Globus pallidus (tissue), 1 donor: ENCODE measurements around the gene FOXL2.

Experiments used
- DNase-seq: peaks from one replicate; pipeline ENCODE4 v3.0.0-alpha.2; 2015; ENCODE audit warnings: low spot score

Gene FOXL2

DNA sequence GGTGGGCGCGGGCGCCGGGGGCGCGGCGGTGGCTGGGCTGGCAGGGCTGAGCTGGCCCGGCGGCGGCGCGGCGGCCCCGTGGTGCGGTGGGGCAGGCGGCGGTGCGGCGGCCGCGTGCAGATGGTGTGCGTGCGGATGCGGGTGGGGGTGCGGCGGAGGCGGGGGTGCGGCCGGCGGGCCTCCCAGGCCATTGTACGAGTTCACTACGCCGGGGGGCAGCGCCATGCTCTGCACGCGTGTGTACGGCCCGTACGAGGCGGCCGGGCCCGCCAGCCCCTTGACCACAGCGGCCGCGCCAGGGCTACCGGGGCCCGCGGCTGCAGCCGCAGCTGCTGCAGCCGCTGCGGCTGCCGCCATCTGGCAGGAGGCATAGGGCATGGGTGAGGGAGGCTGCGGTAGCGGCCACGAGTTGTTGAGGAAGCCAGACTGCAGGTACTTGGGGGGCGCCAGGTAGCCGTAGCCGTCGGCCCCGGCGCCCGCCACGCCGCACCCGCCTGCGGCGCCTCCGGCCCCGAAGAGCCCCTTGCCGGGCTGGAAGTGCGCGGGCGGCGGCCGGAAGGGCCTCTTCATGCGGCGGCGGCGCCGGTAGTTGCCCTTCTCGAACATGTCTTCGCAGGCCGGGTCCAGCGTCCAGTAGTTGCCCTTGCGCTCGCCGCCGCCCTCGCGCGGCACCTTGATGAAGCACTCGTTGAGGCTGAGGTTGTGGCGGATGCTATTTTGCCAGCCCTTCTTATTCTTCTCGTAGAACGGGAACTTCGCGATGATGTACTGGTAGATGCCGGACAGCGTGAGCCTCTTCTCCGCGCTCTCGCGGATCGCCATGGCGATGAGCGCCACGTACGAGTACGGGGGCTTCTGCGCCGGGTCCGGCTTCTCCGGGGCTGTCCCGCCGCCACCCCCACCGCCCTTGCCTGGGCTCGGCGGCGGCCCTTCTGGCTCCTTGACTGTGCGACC, 951 bp downstream of the FOXL2 start:
- no peak for DNase-seq

DNA sequence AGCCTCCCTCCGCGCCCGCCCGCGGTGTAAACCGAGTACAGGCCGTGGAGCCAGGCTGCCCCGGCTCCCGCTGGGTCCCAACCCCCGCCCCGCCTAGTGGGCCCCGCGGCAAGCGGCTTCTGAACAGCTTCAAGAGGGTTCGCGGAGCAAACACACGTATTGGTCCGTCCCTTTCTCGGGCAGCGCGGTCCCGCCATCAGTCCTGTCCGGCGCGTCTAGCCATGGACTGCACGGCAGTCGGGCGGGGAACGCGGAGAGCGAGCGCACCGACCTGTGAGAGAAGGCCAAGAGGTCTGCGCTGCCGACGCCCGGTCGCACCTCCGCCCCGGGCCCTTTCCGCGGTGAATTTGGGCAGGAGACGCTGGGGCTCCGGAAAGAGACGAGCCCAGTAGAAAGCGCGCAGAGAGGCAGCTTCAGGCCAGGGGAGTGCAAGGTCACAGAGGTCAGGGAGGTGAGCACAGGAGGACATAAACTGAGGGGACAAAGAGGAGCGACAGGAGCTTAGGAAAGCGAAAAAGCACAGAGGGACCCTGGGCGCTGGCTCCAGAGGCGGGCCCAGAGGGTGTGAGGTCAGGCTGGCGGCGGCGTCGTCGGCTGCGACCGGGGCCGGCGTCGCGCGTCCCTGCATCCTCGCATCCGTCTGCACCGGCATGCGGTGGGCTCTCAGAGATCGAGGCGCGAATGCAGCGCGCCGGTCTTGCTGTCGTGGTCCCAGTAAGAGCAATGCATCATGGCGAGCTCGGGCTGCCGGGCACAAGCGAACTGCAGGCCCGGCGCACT, 1.8 kb downstream of the FOXL2 start:
- no peak for DNase-seq

DNA sequence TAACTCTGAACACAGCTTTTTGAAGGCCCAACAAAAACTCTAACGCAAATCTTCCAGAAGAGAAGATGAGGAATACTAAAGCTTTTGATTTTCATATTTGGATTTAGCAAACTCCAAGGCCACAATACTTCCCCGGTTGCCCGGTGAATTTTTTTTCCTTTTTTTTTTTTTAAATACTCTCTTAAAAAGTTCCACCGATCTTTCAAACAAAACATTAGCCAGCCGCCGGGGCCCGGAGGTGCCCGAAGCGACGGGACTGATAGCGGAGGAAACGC, 2.3 kb downstream of the FOXL2 start:
- no peak for DNase-seq

DNA sequence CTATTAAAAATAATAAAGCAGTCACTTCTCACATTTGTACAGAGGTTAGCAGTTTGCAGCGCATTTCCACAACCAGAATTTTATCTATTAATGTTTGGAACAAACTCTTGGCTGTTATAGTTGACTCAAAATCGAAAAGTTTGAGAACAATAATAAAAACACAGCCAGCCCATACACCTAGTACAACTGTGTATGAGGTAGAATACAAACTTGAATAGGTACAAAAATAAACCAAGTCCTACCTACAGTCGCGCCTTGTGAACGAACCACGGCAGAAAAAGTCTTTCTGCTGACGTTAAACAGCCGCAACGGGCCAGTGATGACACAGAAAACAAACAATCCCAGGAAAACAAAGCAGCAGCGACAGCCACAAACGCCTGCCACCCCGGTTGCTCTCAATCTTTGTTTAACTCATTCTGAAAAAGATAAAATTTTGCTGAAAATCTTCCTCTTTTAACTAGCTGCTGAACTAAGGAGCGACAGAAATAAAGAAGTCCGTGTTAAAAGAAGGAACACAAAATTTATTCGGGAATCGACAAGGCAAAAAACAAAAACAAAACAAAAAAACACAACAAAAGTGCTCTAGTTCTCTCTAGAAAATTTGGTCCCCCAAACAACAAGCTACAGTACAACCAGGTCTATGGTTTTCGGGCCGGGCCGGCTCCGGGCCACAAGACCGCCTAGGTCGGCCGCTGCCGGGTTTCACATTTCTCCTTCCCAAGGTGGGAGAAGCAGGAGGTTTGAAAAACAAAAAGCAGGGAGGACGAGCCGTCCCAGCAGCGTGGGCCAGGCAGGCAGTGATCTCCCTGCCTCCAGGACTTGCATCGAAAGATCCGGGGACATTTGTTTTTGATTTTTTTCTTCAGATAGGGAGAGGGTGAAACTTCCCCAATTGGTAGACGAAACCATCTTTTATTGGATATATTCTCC, 2.9 kb downstream of the FOXL2 start:
- DNase-seq: no peak

DNA sequence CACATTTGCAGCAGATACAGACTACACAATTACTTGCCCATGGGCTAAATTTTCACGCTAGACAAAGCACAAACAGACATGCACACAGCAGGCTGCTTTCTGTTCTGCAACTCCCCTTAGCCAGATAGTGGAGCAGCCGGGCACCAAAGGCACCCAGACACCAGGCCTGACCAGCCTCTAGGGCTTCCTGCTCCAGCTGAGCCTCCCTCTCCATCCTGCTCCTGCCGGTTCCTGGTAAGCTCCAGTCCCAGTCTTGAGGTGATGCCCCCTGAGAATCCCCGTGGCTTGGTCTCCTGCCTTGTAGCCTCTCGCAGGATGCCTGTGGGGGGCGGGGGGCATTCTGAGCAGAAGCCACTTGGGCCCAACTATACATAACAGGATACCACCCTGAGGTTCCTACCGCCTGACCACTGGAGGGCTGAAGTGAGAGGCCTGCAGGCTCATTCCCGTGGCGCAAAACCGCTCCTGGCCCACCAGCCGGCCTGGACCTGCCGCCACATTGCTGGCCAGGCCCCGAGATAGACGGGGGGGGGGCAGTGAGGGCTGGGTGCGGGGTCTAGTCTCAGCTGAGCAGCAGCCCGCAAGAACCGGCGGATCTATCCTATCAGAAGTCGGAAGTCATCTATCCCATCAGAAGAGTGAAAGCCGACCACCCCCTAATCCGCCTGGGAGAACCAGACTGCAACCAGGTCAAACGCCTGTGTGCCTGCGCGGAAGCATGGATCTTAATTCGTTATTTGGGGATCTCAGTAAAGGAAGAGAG, 3.9 kb downstream of the FOXL2 start:
- DNase-seq: no peak

DNA sequence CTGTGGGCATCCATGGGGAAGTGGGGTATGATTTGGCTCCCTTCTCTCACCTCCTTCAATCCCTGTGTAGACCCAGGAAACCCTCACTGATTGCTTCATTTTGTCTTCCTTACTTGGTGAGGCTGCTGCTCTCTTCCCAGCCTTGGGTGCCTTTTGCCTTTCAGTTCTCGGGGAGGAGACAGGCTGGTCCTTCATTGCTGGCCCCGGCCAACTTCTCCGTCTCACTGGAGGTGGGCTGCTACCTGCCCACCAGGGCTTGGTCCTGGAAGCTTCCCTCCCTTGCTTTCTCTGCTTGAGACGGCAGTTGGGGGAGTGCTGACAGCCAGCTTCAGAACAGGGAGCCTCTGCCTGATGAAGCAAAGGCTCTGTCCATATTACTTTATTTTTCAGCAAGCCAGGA, 4.7 kb downstream of the FOXL2 start:
- no peak for DNase-seq

DNA sequence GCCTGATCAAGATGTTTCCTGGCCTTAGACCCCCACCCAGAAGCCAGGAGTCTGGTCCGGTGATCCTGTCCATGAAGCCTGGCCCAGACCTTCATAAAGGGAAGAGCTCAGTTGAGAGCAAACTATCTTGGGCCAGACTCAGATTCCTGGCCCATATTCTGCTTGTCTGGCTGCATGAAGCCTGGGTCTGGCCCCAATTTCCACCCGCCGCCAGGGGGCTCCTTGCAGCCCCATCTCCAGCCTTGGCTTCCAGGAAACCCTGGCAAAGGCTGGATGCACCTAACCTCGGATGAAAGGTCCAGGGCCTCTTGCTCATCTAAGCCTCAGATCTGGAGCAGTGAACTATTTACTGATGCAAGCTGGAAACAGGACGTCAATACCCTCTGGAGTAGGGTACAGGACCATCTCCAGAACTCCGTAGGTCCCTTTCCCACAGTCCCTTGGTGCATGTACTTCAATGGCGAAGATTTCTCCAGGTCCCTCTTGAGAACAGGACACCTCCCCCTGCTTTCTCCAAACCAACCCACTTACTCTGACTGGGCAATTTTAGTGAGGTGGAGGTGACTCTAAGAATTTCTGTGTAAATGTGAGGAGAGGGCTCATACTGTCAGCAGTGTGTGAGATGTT, 5.6 kb downstream of the FOXL2 start:
- DNase-seq: no peak

DNA sequence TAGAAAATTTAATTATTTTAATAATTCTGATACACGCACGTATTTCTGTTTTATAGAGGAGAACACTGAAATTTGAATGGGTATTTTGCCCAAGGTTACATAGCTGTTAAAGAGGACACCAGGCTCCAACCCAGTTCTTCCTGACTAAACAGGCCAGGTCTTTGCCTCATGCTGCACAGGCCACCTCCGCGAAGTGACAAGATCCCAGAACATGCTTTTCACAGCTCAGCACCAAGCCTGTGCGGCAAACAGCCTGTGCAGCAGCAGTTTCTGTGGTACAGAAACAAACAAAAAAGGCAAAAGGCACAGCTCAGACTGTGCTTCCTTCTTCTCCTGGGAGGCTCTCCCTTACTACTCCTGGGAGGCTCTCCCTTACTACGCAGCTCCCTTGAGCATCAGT, 6.5 kb downstream of the FOXL2 start:
- DNase-seq: no peak

DNA sequence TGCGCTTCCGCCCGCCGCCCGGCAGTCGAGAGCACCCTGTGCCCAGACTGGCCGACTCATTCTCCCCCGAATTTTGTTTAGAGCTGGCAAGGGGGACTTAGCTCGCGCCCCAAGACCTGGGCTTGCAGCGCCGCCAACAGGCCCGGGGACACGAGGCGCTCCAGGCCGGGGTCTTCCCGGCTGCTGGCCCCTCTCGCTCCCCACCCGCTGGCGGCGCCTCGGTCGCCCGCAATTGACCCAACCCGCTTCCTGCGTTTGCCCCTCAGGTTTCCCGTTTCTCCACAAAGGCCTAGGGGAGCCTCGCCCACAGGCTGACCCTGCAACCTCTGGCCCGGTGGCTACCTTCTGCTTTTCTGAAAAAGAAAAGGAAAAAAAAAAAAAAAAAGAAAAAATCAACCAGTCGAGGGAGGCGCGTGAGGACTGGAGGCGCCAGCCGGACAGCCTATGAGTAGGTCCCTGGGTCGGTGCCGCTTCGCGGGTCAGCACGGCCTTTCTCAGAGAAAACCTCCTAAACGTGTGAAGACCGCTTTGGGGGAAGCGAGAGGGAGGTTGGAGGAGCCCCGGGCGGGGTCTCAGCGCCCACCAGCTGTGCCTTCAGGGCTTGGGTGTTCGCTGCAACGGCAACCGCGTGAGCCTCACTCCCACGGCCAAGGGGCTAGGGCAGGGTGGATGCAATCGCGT, 7.2 kb downstream of the FOXL2 start:
- no peak for DNase-seq

DNA sequence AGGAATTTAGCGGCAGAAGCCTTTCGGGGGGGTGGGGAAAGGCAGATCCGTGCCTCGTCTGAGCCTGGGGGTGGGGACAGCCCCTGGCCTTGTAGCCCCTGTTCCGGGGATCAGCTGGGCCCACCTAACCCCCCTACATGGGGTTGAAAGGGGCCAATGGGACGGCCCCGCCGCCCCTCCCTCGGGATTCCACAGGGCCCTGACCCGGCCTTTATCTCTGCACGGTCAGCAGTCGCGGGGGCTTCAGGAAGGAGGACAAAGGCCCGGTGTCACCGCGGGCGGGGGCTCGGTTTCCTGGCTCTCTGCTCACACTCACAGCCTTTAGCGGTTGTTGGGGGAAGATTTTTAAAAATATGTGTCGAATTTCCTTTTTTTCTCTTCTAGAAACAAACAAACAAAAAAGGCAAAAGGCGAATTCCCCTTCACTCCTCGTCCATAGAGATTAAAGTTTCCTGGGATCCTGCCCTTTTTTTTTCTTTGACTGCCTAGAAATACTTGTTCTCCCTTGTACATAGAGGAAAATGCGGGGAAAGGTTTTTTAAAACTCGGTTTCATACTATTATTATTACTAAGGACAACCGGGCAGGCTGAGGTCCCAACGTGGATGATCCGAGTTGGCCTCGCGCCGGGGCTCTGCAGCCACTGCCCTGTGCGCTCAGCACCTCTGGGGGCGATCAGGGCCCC, 7.9 kb downstream of the FOXL2 start:
- DNase-seq: no peak

DNA sequence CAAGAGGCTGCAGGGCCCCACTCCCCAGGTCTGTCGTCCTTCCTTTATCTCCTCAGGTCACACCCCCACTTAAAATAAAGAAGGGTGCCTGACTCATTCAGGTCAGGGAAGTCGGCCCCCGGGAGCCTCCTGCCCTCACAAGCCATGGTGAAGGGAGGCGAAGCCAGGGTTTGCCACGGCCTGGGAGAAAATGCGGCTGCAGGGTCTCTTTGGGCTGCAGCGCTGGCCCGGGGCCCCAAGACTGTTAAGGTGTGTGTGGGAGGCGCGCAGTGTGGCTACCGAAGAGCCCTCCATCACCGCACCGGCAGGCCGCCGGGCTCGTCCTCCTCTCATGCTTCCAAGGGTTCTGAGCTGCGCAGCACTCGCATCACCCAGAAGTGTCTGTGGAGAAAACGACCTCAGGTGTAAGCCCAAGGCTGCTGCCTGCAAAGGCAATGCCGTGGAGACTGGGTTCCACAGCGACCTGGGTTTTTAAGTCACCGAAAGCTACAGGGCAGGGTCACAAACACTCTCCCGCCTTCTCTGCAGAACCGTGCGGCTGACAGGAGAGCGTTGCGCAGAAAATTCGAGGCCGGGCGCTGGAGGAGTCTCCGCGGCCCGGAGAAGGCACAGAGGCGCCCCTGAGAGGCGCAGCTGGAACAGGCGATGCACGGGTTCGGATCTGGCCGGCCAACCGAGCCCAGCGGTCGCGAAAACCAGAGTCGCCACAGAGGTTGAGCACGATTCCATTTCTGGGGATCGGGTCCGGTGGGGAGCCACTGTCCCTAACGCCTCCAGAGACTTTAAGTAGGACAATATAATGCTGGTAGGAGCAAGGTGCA, 8.7 kb downstream of the FOXL2 start:
- no peak for DNase-seq

DNA sequence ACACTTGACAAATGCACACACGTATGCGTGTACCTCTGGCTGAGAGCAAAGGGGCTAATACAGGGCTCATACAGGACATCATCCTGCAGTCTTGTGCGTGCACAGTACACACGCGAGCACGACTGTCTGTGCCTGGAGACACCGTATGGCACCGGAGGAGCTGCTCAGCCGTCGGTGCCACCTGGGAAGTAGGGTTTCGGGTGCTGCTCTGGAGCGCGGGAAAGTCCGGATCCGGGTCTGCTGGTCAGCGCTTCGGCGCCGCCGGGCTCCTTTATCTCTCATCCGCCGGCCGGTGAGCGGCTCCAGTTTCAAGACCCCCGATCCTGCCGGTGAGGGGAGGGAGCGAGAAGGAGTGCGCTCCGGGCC, 9.3 kb downstream of the FOXL2 start:
- no peak for DNase-seq

DNA sequence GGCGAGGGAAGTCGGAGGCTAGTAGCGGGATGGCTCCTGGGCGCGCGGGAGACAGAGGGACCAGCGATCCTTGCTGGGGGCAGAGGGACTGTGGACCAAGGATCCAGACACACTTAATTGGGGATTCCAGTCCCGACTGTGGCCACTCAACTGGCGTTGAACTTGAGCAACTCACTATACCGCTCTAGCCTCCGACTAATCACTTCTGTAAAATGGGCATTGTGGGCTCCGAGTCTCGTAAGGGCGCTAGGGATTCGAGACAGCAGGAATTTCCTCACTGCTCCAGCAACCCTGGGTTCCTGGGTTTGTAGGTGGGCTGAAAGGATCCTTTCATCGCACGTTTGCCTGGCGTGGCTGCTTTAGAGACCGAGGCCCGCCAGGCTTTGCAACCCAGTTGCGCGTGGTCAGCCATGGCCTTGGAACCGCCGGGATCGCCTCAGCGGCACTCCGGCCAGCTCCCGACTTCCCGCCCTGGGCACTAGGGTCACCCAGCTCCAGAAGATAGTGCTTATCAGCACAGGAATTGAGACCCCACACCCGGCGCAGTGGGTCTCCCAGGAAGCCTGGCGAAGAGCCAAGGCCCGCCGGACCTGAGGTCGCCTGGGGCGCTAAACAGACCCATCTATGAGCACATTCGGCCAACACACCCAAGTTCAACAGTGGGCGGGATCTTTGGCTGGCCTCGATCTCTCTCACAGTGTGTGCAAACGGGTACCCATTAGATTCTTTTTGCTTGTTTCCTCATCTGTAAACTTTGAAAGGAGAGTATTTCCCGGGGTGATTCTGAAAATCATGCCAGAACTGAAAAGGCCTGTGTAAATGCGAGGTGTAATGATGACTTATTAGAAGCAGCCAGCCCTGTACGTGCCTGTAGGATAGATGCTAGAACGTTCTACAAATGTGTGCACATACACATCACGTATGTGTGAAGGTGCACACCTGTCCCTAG, 9.9 kb downstream of the FOXL2 start:
- no peak for DNase-seq

DNA sequence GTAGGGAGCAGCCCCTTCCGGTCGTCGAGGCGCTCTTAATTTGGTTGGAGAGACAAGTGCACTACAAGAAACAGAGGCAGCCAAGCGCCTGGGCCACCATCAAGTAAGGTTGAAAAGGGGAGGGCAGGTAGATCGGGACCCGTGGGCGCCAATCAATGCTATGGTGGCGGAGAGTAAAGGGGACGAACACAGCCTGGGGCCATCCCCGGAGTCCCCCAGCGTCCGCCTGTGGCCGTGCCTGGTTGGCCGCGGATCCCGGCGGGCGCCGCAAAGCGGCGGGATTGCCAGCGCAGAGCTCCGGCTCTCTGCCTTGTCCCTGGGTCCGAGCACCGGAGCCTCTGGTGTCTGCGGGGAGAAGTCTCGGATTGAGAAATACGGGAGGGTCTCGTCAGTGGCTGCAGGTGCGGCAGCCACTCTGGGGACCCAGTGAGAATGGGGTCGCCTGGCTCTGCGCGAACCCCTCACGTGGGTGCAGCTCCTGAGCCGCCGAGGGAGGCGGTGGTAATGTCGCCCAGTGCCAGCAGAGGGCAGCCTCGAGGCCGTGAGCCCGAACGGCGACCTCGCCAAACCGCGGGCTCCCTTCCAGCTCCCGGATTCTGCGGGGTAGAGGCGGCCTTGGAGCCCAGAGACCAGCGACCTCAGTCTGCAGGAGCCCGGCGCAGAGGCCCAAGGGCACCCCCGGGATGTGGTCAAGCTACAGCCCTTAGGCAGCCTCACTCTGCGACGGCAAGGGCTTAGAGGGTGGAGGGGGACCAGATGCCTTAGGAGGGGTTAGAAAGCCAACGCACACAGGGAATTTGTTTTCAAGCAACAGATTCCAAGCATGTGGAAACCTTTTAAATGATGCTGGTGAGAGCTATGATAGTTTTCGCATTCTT, 10.8 kb downstream of the FOXL2 start:
- peak; percentile 48 for DNase-seq

DNA sequence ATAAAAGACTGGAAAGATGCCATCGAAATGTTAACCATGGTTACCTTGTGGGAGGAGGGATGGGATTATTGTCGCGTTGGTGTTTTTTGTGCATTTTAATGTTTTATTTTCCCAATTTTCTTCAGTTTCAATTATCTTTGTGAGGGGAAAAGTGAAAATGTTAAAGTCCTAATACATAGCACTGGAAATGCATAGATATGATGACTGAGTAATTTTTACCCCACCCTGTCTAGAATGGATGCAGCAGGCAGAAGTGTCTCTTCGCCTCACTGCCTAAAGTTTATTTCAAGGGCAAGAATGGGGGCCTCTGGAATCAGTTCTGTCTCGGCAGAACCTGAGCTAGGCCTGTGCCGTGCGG, 11.5 kb downstream of the FOXL2 start:
- DNase-seq: no peak

DNA sequence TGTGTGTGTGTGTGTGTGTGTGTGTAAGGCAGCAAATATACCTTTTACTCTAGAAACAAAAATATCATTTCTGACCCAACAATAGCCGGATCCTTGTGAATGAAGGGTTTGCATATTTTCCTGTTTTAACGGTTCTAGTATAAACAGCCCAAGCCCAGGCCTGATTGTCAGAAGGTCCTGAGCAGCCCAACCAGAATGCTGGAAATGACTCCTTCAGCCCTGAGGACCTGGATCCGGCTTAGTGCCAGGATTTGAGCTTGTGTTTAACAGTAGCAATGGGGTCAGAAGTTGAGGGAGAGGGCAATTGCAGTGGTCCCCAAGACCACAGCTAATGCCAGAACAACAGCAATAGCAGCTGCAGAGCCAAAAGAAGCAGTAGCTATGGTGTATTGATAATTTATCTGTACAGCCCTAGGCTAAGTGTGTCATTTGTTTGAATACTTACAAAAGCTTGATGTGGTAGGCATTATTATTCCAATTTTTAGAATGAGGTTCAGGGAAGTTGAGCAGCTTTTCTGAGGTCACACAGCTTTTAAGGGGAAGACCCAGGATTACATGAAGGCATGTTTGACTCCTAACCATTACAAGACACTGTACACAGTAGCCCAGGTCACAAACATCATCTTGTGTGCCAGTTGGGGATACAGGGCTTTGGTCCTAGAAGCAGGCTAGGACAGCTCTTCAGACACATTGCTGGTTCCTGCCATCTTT, 12.8 kb downstream of the FOXL2 start:
- DNase-seq: no peak
